ENCODE results near the gene AMD1.
"Not testable (repeated sequence)": the region's sequence is repeated elsewhere in the genome, so short reads cannot be mapped to it uniquely, and the experiment has no call there.

Gene AMD1

DNA sequence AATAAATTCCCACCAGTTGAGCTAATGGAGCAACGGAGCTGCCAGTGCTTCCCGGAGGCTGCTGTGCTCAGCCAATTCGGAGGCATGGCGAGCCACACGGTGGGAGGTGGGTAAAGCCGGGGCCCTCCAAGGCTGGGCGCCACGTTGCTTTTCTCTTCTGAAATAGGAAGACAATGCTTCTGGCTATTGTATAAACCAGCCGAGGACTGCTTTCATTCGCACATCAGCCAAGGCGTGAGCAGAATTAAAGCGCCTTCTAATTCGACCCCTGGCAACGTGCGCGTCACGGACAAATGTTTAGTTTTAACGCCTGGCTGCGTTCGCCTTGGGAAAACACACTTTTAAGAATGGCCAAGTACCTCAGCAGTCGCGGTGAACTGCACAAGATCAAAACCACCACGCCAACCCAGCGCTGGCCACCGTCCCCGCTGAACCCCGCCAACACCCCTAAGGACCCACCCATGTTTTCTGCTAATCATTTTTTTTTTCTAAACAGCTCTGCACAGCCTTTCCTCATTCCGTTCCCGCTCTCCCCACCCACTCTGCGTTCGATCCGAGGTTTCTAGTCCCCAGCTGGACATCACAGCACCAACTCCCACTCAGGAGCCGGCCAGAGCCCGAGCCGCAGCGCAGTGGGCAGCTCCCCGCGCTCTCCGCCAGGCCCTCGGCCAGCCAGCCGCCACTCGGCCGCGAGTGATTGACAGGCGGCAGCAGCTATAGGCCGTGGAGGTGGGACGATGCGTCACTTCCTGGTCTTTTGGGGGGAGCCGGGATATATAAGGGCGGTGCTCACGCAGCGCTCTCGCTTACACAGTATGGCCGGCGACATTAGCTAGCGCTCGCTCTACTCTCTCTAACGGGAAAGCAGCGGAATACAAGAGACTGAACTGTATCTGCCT, at the start of gene AMD1:
Gene AMD1, plus strand, starts transcription at position 805 of the 899 bp plus-strand sequence. CDS start 321 bp downstream, outside the sequence.
- DNase-seq (ENCODE audit: low read depth, low spot score) = peak; percentile 88

DNA sequence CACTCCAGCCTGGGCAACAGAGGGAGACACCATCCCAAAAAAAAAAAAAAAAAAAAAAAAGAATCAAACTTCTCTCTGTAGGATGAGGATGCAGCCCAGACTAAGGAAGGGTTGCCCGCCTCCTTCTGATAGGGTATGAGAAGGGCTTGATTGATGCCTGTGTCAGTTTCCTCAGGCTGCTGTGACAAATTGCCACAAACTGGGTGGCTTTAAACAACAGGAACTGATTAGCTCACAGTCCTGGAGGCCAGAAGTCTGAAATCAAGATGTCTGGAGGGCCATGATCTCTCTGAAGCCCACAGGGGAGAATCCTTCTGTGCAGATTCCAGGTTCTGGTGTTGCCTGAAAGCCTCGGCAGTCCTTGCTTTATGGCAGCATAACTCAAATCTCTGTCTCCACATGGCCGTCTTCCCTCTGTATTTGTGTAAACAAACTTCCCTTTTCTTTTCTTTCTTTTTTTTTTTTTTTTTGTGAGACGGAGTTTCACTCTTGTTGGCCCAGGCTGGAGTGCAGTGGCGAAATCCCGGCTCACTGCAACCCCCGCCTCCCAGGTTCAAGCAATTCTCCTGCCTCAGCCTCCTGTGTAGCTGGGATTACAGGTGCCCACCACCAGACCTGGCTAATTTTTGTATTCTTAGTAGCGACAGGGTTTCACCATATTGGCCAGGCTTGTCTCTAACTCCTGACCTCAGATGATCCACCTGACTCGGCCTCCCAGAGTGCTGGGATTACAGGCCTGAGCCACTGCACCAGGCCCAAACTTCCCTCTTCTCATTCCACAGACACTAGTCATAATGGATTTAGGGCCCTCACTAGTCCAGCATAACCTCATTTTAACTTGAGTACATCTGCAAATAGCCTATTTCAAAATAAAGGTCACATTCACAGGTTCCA, 48.1 kb upstream of the AMD1 start:
- DNase-seq (ENCODE audit: low read depth, low spot score) = no peak

DNA sequence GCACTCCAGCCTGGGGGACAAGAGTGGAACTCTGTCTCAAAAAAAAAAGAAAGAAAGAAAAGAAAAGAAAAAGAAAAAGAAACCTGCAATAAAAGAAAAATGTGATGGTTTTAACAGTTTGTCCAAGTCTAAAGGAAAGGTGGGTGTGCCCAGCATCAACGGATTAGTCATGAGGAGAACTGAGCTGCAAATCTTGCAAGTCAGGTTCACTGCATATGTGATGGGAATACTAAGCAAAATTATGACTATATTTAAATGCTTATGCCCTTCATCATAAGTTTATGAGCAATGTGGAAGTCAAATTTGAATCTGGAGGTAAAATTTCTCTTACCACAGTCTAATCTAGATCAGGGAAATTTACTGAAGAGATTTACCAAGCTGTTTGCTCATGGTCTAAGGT, 46.2 kb upstream of the AMD1 start:
- DNase-seq (ENCODE audit: low read depth, low spot score) = no peak

DNA sequence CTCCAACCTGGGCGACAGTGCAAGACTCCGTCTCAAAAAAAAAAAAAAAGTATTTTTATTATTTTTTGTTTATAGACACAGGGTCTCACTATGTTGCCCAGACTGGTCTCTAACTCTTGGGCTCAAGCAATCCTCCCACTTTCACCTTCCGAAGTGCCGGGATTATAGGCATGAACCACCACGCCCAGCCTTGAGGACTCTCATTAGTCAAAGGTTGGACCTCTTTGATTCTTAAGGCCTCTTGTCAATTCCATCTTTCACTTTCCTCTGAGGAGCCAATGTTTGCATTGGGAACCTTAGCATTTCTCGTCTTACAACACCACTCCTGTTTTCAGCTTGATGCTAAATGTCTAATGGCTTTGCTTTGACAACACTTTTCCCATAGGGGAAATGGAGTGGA, 43.2 kb upstream of the AMD1 start:
- no peak for DNase-seq (ENCODE audit: low read depth, low spot score)

DNA sequence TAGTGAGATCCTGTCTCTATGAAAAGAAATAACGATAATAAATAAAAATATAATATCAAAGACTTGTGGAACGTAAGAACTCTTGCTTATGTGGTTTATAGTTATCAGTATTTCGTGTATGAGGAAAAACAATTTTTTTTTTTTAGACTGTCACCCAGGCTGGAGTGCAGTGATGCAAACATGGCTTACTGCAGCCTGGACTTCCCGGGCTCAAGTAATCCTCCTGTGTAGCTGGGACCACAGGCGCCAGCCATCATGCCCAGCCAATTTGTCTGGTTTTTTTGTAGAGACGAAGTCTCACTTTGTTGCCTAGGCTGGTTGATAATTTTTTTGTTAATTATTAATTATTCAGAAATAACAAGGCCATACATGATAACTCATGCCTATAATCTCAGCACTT, 40.8 kb upstream of the AMD1 start:
- DNase-seq (ENCODE audit: low read depth, low spot score) = no peak

DNA sequence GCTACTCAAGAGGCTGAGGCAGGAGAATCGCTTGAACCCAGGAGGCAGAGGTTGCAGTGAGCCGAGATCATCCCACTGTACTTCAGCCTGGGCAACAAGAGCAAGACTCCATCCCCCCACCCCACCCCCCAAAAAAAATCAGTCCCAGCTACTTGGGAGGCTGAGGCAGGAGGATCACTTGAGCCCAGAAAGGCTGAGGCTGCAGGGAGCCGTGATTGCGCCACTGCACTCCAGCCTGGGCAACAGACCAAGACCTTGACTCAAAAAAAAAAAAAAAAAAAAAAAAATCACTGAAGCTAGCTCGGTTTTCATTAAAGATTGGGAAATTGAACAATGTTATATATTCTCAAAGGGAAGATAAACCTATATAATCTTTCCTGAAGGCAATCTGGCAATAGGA, 38.8 kb upstream of the AMD1 start:
- not testable (repeated sequence) for DNase-seq (ENCODE audit: low read depth, low spot score)

DNA sequence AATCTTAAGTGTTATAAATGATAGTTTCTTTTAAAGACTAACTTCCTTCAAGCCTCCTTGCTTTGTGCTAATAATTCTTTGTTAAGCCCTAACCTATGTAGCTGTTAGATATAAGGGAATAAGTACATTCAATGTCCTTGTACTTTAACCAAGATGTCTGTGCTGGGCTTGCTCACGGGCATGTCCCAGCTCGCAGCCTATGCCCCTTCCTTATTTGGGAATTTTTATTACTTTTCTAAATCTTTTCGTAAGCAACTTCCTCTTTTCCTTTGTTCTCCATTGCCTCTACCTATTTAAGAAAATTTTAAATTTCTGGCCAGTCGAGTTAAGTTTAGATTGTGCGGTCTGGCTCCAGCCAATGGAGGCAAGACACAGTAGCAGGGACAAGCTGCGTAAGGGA, 33.3 kb upstream of the AMD1 start:
- DNase-seq (ENCODE audit: low read depth, low spot score) = no peak

DNA sequence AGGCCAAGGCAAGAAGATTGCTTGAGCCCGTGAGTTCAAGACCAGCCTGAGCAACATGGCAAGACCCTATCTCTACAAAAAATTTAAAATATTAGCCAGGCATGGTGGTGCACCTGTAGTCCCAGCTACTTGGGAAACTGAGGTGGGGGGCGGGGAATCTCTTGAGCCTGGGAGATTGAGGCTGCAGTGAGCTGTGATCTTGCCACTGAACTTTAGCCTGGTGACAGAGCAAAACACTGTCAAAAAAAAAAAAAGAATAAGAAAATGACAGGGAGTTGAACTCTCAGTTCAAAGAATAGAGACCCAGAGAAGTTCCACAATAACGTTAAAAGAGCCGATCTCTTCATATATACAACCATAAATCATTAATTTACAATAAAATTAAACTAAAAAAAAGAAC, 24.8 kb upstream of the AMD1 start:
- DNase-seq (ENCODE audit: low read depth, low spot score) = no peak

DNA sequence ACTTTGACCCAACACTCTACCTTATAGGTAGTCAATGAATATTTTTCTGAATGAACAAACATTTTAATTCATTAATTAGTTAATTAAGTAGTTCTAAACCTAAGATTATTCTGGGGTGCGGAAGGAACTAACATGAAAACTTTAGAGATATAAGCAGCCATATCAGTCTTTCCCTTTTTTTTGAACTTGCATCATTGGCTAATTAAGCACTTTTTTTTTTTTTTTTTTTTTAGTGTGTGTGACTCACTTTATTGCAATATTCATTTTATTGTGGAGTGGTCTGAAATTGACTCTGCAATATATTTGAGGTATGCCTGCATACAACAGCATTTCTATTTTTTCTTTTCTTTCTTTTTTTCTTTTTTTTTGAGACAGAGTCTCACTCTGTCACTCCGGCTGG, 21.8 kb upstream of the AMD1 start:
- no peak for DNase-seq (ENCODE audit: low read depth, low spot score)

DNA sequence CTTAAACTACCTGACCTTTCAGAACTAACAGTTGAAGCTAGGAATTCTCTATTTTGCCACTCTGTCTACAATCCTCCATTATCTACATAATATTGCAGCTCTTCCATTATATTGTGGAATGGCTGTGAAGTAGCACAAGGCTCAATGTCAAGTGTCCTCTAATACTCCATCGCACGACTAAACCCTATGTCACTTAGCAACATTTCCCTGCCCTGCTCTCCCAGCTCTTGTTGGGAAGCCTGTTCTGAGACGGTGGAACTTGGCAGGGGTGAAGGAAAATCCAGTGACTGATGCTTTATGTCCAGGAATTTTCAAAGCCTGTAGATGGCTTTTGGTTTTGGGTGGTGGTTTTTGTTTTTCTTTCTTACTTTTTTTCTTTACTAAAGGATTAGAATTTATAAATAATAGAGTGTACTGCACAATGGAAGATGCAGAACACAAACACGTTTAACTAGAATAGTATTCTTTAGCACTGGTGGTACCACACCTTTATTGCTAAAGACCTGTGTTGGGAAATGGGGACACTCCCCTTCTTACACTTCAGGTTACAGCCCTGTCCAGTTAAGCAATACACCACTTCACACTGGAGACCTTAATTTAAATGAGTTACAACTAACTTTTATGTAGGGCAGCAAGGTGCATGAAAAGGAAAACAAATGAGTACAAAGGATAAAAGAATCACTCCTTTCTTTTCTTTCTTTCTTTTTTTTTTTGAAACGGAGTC, 20.7 kb upstream of the AMD1 start:
- no peak for DNase-seq (ENCODE audit: low read depth, low spot score)

DNA sequence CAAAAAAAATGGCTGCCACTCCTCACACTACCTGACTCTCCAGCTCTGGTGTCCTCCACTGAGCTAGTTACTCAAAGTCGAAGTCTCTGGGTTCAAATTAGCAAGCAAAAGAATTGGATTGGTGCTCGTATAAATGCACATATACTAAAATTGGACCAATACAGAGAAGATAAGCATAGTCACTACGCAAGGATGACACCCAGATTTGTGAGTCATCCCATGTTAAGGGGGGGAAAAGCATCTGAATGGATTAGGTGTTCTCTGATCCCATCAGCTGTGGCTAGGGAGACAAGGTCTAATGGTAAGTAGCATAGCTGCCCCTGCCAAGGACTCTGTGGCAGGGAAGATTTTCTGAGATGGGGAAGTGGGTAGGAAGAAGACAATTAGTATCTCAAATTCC, 18.3 kb upstream of the AMD1 start:
- no peak for DNase-seq (ENCODE audit: low read depth, low spot score)

DNA sequence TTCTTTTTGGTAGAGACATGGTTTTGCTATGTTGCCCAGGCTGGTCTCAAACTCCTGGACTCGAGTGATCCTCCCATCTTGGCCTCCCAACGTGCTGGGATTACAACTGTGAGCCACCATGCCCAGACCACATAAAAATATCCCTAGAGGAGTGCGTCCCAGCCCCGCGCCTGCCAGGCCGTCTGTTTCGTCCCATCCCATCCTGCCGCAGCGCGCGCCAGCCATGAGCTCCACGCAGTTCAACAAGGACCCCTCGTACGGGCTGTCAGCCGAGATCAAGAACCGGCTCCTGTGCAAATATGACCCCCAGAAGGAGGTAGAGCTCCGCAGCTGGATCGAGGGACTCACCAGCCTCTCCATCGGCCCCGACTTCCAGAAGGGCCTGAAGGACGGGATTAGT, 16.6 kb upstream of the AMD1 start:
- DNase-seq (ENCODE audit: low read depth, low spot score) = no peak

DNA sequence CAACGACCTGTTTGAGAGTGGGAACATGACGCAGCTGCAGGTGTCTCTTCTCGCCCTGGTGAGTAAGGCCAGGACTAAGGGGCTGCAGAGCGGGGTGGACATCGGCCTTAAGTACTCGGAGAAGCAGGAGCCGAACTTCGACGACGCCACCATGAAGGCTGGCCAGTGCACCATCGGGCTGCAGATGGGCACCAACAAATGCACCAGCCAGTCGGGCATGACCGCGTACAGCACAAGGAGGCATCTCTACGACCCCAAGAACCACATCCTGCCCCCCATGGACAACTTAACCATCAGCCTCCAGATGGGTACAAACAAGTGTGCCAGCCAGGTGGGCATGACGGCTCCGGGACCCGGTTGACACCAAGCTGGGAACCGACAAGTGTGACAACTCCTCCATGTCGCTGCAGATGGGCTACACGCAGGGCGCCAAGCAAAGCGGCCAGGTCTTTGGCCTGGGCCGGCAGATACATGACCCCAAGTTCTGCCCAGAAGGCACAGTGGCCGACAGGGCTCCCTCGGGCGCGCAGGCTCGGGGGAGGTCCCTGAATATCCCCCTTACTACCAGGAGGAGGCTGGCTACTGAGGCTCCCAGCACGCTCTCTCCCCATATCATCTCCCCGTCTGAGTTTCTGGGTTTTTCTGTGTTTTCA, 15.9 kb upstream of the AMD1 start:
- DNase-seq (ENCODE audit: low read depth, low spot score) = no peak

DNA sequence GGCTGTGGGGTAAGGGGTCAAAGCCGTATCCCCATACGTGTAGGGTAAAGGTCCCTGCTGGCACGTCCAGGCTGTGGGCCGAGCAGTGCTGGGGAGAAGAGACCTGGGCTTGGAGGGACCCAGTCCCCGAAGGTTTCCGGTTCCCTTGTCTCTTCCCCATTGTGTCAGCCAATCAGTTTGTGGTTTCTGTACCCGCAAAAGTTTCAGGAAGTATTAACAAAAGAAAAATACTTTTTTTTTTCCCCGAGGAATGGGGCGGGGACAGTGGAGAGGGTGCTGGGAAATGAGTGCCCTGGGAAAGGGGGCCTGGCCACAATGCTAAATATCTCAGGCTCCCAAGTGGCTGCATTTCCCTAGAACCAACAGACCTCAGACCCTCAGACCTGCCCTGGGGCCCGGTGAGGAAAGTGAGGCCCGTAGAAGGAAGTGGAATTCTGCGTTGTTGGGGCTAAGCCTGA, 15.2 kb upstream of the AMD1 start:
- no peak for DNase-seq (ENCODE audit: low read depth, low spot score)

DNA sequence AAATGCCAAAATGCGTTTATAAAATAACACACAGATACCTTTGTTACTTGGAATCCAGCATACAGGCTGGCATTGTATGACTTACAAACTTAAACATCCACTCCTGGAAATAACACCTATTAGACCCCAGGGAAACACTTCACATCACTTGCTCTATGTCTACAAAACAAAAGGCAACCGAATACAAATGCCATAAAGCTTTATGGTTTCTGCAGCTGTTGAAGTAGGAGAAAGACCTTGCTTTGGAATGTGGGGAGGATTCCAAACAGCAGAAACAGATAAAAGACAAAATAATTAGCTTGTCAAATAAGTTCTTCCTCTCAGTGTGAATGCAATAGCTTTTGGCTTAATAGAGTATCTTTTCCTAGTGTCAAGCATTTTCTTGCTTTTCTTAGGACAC, 9.8 kb upstream of the AMD1 start:
- no peak for DNase-seq (ENCODE audit: low read depth, low spot score)

DNA sequence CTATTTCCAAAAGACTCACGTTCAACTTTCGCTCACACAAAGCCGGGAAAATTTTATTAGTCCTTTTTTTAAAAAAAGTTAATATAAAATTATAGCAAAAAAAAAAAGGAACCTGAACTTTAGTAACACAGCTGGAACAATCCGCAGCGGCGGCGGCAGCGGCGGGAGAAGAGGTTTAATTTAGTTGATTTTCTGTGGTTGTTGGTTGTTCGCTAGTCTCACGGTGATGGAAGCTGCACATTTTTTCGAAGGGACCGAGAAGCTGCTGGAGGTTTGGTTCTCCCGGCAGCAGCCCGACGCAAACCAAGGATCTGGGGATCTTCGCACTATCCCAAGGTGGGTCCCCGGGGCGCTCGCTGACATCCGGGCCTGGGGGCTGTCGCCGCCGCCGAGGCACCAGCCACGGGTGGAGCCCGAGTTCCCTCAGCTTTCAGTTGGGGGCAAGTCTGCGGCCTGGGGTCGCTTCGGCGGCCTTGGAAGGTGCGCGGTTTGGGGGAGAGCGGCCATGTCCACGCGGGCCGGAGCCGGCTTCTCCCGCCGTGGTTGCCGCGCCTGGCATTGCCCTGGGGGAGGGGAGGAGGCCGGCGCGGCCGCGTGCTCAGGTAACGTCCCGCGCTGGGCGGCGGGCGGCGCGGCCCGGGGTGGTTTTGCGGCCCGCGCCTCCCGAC, 429 bp downstream of the AMD1 start:
- DNase-seq (ENCODE audit: low read depth, low spot score) = peak; percentile 4

DNA sequence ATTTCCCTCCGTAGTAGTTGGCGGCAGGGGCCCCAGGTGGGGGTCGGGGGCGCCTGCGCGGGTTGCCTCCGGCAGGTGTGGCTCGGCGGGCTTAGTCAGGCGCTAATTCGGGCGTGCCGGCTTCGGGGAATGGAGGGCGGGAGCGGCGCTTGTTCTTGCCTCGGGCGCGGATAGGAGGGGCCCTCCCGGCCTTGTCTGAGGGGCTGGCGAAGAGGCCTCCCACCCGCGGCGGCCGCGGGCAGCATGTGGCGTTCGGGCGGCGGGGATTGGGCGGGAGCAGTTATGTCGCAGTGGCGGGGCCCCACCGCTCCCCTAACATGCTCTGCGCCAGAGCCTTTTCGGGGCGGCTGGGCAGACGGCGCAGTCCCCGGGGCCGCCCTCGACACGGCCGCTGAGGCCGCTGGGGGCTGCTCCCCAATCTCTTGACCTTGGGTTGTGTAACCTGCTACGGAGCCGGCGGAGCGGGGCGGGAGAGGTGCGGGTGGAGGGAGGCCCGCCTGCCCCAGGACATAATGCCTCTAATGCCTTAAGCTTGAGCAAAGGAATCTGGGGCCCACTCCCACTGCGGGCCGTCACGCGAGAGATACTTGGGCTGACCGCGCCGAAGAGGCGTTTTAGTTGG, 1.1 kb downstream of the AMD1 start:
- peak; percentile 48 for DNase-seq (ENCODE audit: low read depth, low spot score)

DNA sequence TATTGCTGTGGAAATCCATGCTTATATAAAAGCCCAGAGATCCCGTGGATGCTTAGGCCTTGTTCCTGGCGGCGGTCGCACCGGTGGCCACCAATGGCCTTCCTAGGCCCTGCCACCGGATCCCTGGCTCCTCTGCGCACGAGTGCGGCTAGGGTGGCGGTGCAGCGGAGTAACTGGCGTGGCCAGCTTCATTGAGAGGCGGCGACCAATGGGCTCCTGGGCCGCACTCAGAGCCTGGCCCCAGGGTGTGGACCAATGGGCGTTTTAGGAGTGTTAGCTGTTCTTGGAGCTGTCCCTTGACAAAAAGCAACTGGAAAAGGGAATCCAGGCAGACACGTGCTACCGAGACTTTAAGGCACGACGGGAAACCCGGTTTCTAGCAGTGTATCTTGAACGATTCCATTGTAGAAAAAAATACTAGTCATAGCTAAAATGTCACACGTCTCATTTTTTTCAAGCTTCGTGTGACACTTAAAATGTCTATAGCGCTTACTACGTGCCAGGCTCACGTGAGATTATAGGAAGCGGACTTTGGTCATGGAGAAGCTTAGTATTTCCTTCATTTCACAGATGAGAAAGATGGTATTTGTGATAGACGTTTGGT, 1.7 kb downstream of the AMD1 start:
- peak; percentile 29 for DNase-seq (ENCODE audit: low read depth, low spot score)

DNA sequence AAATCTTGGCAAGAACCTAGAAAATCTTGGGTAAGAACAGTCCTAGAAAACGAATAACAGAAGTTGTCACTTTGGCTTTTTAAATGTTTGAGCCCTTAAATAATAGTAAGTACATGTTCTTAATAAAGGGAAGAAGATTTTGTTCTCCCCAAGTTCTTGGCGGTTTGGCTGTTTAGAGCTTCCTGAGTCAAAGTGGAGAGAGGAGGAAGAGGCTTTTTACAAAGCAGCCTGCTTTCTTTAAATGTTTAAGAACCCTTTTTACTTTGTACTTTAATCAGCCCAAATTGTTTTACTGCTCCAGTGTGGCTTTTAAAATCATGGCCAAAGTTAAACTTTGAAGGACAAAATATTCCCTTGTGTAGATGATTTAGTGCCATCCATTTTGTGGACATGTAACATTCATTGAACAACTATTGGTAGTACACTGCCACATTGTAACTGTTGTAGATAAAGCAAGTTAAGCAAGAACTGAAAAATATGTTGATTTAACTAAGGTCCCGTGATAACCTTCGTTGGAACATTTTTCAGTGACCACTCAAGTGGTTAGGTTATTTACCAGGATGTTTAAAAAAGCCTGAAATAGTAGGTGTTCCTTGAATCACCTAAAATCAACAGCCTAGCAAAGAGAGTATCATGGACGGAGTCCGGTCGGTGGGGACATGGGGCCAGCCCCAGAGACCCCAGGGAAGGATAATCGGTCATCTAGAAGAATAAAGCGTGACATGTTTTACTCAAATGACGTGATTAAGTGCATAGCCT, 2.4 kb downstream of the AMD1 start:
- no peak for DNase-seq (ENCODE audit: low read depth, low spot score)
